PC-9 (cell line): ENCODE results near the gene LNP1. TPM values are rescaled to one million over a fixed set of nuclear protein-coding genes. Genes with fewer than 3 reads are reported as not detected.
A peak's percentile ranks its signal among the peaks of the same experiment; 100 is the strongest.

Experiments
- BruUV-seq: library from RNA; stranded (reverse); fragments of 400-500 nt; replicated peaks from 2 replicates; lab custom pipeline; 2021; lab: Mats Ljungman, UMichigan
- CTCF ChIA-PET: fragments of 300-600 bp; sonication (Branson Sonifier 250); formaldehyde crosslinking; loops from one replicate; lab custom pipeline; 2022; ENCODE audit warnings: antibody characterized with exemption; lab: Charles Lee
- POLR2A ChIA-PET: fragments of 300-600 bp; sonication (Branson Sonifier 250); formaldehyde crosslinking; loops from one replicate; lab custom pipeline; 2022; ENCODE audit warnings: antibody characterized with exemption; ENCODE audit not compliant: unreplicated experiment; lab: Charles Lee
- DNase-seq, 2 experiments: peaks; one replicate each; pipeline versions ENCODE4 v3.0.0 to v3.0.0-alpha.2; 2015 to 2022; ENCODE audit warnings: mixed read lengths in 1 of 2
- H2AFZ ChIP-seq: fragments of 200-600 bp; sonication (generic); 2 replicates; pipeline ENCODE4 v1.8.1; 2017; ENCODE audit warnings: antibody characterized with exemption
- H3F3A ChIP-seq: fragments of 200-600 bp; sonication (generic); 2 replicates; pipeline ENCODE4 v1.8.1; 2017; ENCODE audit warnings: antibody characterized with exemption, mild to moderate bottlenecking, low read depth; ENCODE audit not compliant: insufficient read depth
- H3K27ac ChIP-seq: fragments of 200-600 bp; sonication (generic); 2 replicates; pipeline ENCODE4 v1.6.1; 2016; ENCODE audit warnings: mixed run types
- H3K27me3 ChIP-seq: fragments of 200-600 bp; sonication (generic); 2 replicates; pipeline ENCODE4 v1.6.1; 2016; ENCODE audit warnings: low read depth, mixed run types; ENCODE audit not compliant: insufficient read depth
- H3K36me3 ChIP-seq: fragments of 200-600 bp; sonication (generic); 2 replicates; pipeline ENCODE4 v1.6.1; 2016; ENCODE audit warnings: low read depth, mixed run types
- H3K4me1 ChIP-seq: fragments of 200-600 bp; sonication (generic); replicated peaks from 2 replicates; pipeline ENCODE4 v1.6.1; 2016; ENCODE audit warnings: mixed run types; ENCODE audit not compliant: insufficient read depth
- H3K4me2 ChIP-seq: fragments of 200-600 bp; sonication (generic); 2 replicates; pipeline ENCODE4 v1.6.1; 2017; ENCODE audit warnings: mixed run types
- H3K4me3 ChIP-seq: fragments of 200-600 bp; sonication (generic); 2 replicates; pipeline ENCODE4 v1.6.1; 2016; ENCODE audit warnings: mixed run types
- H3K79me2 ChIP-seq: fragments of 200-600 bp; sonication (generic); 2 replicates; pipeline ENCODE4 v1.6.1; 2017; ENCODE audit warnings: low read depth, mixed run types
- H3K9me2 ChIP-seq: fragments of 200-600 bp; sonication (generic); 2 replicates; pipeline ENCODE4 v1.8.1; 2017; ENCODE audit warnings: mild to moderate bottlenecking; ENCODE audit not compliant: insufficient read depth
- H3K9me3 ChIP-seq: fragments of 200-600 bp; sonication (generic); 2 replicates; pipeline ENCODE4 v1.8.1; 2016; ENCODE audit warnings: low read depth; ENCODE audit not compliant: insufficient read depth
- H4K20me1 ChIP-seq: fragments of 200-600 bp; sonication (generic); 2 replicates; pipeline ENCODE4 v1.8.1; 2017; ENCODE audit not compliant: insufficient read depth
- EZH2 ChIP-seq: fragments of 200-600 bp; sonication (generic); IDR thresholded peaks from 2 replicates; pipeline ENCODE4 v1.8.0; 2017; ENCODE audit warnings: antibody characterized with exemption, low read depth
- intact Hi-C: fragments of 100-400 bp; cut with micrococcal nuclease; formaldehyde crosslinking; loops from one replicate; pipeline ENCODE4 v1.10.0; 2022; ENCODE audit not compliant: unreplicated experiment
- total RNA-seq: library from RNA; stranded (reverse); gene quantifications from 2 replicates; pipeline ENCODE4 v1.2.3, GENCODE V29; 2021
- TF ChIP-seq, protein P1 (sequence below): fragments of 200-600 bp; sonication (generic); conservative IDR thresholded peaks from 2 replicates; pipeline ENCODE4 v1.6.1; 2017; ENCODE audit warnings: mixed run types, antibody characterized with exemption, mild to moderate bottlenecking, moderate library complexity

The LNP1 gene
- total RNA-seq, 1 experiment from 2014 or later: 4.8 TPM

DNA sequence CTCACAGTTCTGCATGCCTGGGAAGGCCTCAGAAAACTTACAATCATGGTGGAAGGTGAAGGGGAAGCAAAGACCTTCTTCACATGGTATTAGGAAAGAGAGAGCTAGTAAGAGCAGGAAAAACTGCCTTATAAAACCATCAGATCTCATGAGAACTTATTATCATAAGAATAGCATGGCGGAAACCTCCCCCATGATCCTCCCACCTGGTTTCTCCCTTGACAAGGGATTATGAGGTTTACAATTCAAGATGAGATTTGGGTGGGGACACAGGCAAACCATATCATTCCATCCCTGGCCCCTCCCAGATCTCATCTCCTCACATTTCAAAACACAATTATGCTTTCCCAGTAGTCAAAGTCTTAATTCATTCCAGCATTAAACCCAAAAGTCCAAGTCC lies 56.5 kb downstream of the LNP1 start:
- no peaks in the 10 kb centered on the region for H3K36me3 ChIP-seq
- H3K4me3 ChIP-seq: no peak overlapping the region
- H3K27me3 ChIP-seq: no peaks in the 10 kb centered on the region
- no TSS peak for BruUV-seq
- no peaks in the 10 kb centered on the region for H3K4me1 ChIP-seq
- no peak overlapping the region for H3K27ac ChIP-seq
- ChIA-PET CTCF (no interaction called here), POLR2A (interaction anchor here (0.6 kb wide), 1 partner anchor 1123 kb away, joined by 3 read pairs; no protein-coding TSS in a partner anchor)
- DNase-seq: no peak
- no peaks in the 10 kb centered on the region for H3K9me3 ChIP-seq
- no peaks in the 10 kb centered on the region for H3K79me2 ChIP-seq
- no peak overlapping the region for H3K4me2 ChIP-seq
- H3F3A ChIP-seq: no peaks in the 10 kb centered on the region
- H2AFZ ChIP-seq: no peak overlapping the region
- H3K9me2 ChIP-seq: no peaks in the 10 kb centered on the region
- no peaks in the 10 kb centered on the region for H4K20me1 ChIP-seq
- TF ChIP-seq EZH2: no peak
- TF ChIP-seq, protein P1, sequence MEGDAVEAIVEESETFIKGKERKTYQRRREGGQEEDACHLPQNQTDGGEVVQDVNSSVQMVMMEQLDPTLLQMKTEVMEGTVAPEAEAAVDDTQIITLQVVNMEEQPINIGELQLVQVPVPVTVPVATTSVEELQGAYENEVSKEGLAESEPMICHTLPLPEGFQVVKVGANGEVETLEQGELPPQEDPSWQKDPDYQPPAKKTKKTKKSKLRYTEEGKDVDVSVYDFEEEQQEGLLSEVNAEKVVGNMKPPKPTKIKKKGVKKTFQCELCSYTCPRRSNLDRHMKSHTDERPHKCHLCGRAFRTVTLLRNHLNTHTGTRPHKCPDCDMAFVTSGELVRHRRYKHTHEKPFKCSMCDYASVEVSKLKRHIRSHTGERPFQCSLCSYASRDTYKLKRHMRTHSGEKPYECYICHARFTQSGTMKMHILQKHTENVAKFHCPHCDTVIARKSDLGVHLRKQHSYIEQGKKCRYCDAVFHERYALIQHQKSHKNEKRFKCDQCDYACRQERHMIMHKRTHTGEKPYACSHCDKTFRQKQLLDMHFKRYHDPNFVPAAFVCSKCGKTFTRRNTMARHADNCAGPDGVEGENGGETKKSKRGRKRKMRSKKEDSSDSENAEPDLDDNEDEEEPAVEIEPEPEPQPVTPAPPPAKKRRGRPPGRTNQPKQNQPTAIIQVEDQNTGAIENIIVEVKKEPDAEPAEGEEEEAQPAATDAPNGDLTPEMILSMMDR: no peak
- intact Hi-C loops: no loop called here

DNA sequence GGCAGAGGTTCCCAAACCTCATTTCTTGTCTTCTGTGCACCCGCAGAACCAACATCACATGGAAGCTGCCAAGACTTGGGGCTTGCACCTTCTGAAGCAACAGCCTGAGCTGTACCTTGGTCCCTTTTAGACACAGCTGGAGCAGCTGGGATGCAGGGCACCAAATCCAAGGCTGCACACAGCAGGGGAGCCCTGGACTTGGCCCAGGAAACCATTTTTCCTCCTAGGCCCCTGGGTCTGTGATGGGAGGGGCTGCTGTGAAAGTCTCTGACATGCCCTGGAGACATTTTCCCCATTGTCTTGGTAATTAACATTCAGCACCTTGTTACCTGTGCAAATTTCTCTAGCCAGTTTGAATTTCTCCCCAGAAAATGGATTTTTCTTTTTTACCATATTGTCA lies 57.5 kb downstream of the LNP1 start:
- intact Hi-C loops: no loop called here
- Histone ChIP-seq H3K27me3 (no peaks in the 10 kb centered on the region), H3K36me3 (no peaks in the 10 kb centered on the region), H2AFZ (no peak overlapping the region), H4K20me1 (no peaks in the 10 kb centered on the region), H3K4me3 (no peak overlapping the region), H3K4me1 (no peaks in the 10 kb centered on the region), H3K27ac (no peak overlapping the region), H3F3A (no peaks in the 10 kb centered on the region), H3K4me2 (no peak overlapping the region), H3K9me2 (no peaks in the 10 kb centered on the region), H3K9me3 (no peaks in the 10 kb centered on the region), H3K79me2 (no peaks in the 10 kb centered on the region)
- ChIA-PET POLR2A (no interaction called here), CTCF (no interaction called here)
- TF ChIP-seq, protein P1: no peak
- TF ChIP-seq EZH2: no peak
- DNase-seq: no peak
- BruUV-seq: no TSS peak

DNA sequence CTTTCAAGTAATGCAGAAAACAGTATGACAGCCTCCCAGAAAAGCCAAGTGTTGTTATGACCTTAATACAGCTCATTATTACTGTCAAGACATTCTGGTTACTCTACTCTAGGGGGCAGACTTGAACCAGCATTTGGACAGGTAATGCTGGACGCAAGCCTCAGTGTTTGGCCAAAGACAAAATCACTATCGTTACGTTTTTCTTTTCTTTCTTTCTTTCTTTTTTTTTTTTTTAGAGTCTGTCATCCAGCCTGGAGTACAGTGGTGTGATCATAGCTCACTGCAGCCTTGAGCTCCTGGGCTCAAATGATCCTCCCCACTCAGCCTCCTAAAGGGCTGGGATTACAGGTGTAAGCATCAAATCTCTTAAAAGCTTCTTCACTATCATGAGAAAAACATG lies 61.7 kb downstream of the LNP1 start:
- Histone ChIP-seq H3K4me1 (no peaks in the 10 kb centered on the region), H3K79me2 (no peaks in the 10 kb centered on the region), H3F3A (no peaks in the 10 kb centered on the region), H3K36me3 (no peaks in the 10 kb centered on the region), H3K4me3 (no peak overlapping the region), H3K27ac (no peak overlapping the region), H4K20me1 (no peaks in the 10 kb centered on the region), H2AFZ (no peak overlapping the region), H3K9me2 (no peaks in the 10 kb centered on the region), H3K27me3 (no peaks in the 10 kb centered on the region), H3K4me2 (peak overlapping the region; percentile 15; the same call in 1 of the 2 replicates), H3K9me3 (peaks cover under 1% of the 10 kb centered on the region; the same call in 1 of the 2 replicates)
- intact Hi-C loops: loop anchor here (1.0 to 5.0 kb wide), 6 partner anchors 127 to 919 kb away; partner anchors contain the start of gene TFG
- POLR2A ChIA-PET: interaction anchor here (0.6 to 0.7 kb wide), 10 partner anchors 30 to 1733 kb away, joined by 3 to 15 read pairs (median 6); partner anchors contain the start of genes LNP1, TMEM45A and TOMM70
- no TSS peak for BruUV-seq
- CTCF ChIA-PET: interaction anchor here (0.5 to 4.5 kb wide), 48 partner anchors 10 to 1630 kb away, joined by 3 to 87 read pairs (median 5); partner anchors contain the start of genes LNP1, TFG and ZBTB11
- TF ChIP-seq EZH2: no peak
- TF ChIP-seq, protein P1: peak; percentile 98
- DNase-seq: peak; percentile 43 to 72
